ENCODE measurements around the gene NAA38.
A peak's percentile ranks its signal among the peaks of the same experiment; 100 is the strongest.

DNA sequence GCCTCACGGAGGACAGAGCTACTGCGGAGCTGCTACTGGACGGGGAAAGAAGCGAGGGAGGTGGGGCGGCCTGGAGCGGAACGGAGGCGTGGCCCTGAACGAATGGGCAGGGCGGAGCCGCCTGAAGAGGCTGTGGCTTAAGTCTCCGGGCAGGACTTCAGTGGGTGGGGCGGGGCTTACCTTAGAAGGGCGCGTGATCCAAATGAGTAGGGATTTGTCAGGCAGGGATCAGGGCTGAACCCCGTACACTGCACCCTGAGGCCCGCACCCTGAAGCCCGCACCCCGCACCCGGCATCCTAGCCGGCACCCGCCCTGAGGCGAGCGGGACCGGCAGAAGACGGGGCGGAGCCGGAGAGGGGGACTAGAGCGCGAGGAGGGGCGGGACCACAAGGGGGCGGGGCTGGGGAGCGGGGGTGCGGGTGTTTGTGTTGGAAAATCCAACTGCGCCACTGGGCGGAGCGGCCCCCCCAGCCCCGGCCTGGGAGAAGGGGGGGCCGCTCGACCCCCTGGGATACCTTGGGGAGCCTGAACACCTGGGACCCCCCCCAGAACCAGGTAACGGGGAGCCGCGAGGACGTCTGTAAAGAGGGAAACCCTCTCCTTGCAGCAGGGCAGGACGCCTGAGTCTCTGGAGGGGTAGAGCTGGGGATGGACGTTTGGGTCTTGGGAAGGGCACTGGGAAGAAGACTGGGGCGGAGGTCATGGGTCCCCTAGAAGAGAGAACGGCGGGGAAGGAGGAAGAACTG is 23.4 kb downstream of the NAA38 start, which contains the start of gene KDM6B:
- TF ChIP-seq ZNF768 (tag by site-specific recombination; IDR thresholded peaks at IDR 0.05) (no peak), ZNF19 (tag by site-specific recombination; IDR thresholded peaks at IDR 0.05; ENCODE audit: low read depth) (no peak), ZNF214 (tag by site-specific recombination; IDR thresholded peaks at IDR 0.05; ENCODE audit: borderline replicate concordance) (no peak), GLIS2 (tag by site-specific recombination; IDR thresholded peaks at IDR 0.05) (peak; percentile 79), YY1 (tag by site-specific recombination; IDR thresholded peaks at IDR 0.05) (no peak)
- TF ChIP-seq, protein P1, sequence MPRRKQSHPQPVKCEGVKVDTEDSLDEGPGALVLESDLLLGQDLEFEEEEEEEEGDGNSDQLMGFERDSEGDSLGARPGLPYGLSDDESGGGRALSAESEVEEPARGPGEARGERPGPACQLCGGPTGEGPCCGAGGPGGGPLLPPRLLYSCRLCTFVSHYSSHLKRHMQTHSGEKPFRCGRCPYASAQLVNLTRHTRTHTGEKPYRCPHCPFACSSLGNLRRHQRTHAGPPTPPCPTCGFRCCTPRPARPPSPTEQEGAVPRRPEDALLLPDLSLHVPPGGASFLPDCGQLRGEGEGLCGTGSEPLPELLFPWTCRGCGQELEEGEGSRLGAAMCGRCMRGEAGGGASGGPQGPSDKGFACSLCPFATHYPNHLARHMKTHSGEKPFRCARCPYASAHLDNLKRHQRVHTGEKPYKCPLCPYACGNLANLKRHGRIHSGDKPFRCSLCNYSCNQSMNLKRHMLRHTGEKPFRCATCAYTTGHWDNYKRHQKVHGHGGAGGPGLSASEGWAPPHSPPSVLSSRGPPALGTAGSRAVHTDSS (tag by site-specific recombination; IDR thresholded peaks at IDR 0.05), result no peak
- TF ChIP-seq, protein P2, sequence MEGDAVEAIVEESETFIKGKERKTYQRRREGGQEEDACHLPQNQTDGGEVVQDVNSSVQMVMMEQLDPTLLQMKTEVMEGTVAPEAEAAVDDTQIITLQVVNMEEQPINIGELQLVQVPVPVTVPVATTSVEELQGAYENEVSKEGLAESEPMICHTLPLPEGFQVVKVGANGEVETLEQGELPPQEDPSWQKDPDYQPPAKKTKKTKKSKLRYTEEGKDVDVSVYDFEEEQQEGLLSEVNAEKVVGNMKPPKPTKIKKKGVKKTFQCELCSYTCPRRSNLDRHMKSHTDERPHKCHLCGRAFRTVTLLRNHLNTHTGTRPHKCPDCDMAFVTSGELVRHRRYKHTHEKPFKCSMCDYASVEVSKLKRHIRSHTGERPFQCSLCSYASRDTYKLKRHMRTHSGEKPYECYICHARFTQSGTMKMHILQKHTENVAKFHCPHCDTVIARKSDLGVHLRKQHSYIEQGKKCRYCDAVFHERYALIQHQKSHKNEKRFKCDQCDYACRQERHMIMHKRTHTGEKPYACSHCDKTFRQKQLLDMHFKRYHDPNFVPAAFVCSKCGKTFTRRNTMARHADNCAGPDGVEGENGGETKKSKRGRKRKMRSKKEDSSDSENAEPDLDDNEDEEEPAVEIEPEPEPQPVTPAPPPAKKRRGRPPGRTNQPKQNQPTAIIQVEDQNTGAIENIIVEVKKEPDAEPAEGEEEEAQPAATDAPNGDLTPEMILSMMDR (tag by site-specific recombination; IDR thresholded peaks at IDR 0.05), result no peak; the same call in 1 of the 2 replicates
- TF ChIP-seq, protein P3, sequence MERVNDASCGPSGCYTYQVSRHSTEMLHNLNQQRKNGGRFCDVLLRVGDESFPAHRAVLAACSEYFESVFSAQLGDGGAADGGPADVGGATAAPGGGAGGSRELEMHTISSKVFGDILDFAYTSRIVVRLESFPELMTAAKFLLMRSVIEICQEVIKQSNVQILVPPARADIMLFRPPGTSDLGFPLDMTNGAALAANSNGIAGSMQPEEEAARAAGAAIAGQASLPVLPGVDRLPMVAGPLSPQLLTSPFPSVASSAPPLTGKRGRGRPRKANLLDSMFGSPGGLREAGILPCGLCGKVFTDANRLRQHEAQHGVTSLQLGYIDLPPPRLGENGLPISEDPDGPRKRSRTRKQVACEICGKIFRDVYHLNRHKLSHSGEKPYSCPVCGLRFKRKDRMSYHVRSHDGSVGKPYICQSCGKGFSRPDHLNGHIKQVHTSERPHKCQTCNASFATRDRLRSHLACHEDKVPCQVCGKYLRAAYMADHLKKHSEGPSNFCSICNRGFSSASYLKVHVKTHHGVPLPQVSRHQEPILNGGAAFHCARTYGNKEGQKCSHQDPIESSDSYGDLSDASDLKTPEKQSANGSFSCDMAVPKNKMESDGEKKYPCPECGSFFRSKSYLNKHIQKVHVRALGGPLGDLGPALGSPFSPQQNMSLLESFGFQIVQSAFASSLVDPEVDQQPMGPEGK (tag by site-specific recombination; IDR thresholded peaks at IDR 0.05), result peak; percentile 57
- TF ChIP-seq, protein P4, sequence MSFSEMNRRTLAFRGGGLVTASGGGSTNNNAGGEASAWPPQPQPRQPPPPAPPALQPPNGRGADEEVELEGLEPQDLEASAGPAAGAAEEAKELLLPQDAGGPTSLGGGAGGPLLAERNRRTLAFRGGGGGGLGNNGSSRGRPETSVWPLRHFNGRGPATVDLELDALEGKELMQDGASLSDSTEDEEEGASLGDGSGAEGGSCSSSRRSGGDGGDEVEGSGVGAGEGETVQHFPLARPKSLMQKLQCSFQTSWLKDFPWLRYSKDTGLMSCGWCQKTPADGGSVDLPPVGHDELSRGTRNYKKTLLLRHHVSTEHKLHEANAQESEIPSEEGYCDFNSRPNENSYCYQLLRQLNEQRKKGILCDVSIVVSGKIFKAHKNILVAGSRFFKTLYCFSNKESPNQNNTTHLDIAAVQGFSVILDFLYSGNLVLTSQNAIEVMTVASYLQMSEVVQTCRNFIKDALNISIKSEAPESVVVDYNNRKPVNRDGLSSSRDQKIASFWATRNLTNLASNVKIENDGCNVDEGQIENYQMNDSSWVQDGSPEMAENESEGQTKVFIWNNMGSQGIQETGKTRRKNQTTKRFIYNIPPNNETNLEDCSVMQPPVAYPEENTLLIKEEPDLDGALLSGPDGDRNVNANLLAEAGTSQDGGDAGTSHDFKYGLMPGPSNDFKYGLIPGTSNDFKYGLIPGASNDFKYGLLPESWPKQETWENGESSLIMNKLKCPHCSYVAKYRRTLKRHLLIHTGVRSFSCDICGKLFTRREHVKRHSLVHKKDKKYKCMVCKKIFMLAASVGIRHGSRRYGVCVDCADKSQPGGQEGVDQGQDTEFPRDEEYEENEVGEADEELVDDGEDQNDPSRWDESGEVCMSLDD (tag by site-specific recombination; IDR thresholded peaks at IDR 0.05), result peak; percentile 71

All from HEK293 (cell line).